Endothelial cell (in vitro differentiated cells): ENCODE measurements around the gene PPP1CA. TPM values are rescaled to one million over a fixed set of nuclear protein-coding genes. Genes with fewer than 3 reads are reported as not detected.

ENCODE experiments used
- DNase-seq: peaks from one replicate; pipeline ENCODE4 v3.0.0; 2021; ENCODE audit warnings: low spot score
- H3K27ac Mint-ChIP-seq: one replicate; pipeline ENCODE4 v1.8.0; 2021; ENCODE audit warnings: mixed read lengths, inconsistent platforms; ENCODE audit not compliant: unreplicated experiment
- H3K27me3 Mint-ChIP-seq: one replicate; pipeline ENCODE4 v1.8.0; 2021; ENCODE audit warnings: mild to moderate bottlenecking, moderate library complexity, mixed read lengths, inconsistent platforms; ENCODE audit not compliant: unreplicated experiment
- H3K36me3 Mint-ChIP-seq: one replicate; pipeline ENCODE4 v1.8.0; 2021; ENCODE audit warnings: mild to moderate bottlenecking, low read depth, mixed read lengths, inconsistent platforms; ENCODE audit not compliant: unreplicated experiment
- H3K4me1 Mint-ChIP-seq: one replicate; pipeline ENCODE4 v1.8.0; 2021; ENCODE audit warnings: mild to moderate bottlenecking, mixed read lengths, inconsistent platforms; ENCODE audit not compliant: unreplicated experiment
- H3K4me3 Mint-ChIP-seq: one replicate; pipeline ENCODE4 v1.8.0; 2021; ENCODE audit warnings: mild to moderate bottlenecking, mixed read lengths, inconsistent platforms; ENCODE audit not compliant: unreplicated experiment
- H3K9me3 Mint-ChIP-seq: one replicate; pipeline ENCODE4 v1.8.0; 2021; ENCODE audit warnings: mixed read lengths, inconsistent platforms; ENCODE audit not compliant: unreplicated experiment
- total RNA-seq: library from RNA; stranded (reverse); fragmentation: NEBNext Ultra II Directional; extraction: Animal tissue kit (Norgen Biotek cat#: 25700); gene quantifications from one replicate; pipeline ENCODE4 v1.2.1, GENCODE V29; 2021; ENCODE audit not compliant: unreplicated experiment
- TF ChIP-seq, protein P1 (sequence below): fragments of 200-600 bp; sonication (generic); IDR thresholded peaks from one replicate; pipeline ENCODE4 v1.5.0; 2021; ENCODE audit warnings: antibody characterized with exemption; ENCODE audit not compliant: unreplicated experiment

The PPP1CA gene
- total RNA-seq, 1 donor from 2014 or later: 249 TPM

DNA sequence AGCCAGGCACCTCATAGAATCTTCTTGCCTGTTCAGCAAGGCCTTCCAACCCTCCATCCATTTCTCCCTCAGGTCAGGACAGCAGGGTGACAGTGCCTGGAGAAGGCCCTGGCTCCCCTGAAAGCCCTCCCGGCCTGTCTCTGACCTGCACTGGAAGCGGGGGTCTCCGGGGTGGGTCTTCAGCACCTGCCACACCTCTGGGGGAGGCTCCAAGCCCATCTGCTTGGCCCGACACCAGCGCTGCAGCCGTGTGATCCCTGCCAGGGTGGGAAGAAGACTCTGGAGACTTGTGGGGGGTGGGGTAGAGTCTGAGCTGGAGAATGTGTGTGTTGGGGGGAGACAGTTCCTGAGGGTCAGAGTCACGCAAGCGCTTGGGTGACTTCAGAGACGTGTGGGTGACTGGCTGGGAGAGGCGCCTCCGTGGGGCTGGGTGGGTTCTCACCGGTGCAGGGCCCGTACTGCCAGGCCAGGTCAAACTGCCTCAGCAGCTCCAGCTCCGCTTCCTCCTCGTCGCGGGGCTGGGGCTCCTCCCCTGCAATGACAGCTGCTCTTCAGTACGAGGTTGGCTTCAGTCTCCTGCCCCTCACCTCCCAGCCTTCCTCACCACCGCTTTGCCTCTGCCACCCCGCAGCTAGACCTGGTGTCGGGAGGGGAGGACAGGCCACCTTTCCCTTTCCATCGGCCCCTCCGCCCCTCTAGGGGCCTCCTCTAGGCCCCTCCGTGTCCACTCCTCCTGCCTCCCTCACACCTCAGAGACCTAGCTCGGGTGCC, 48.9 kb downstream of the PPP1CA start:
- Mint-ChIP-seq H3K27me3 (peaks cover 7% of the 10 kb centered on the region), H3K4me1 (peaks cover 63% of the 10 kb centered on the region), H3K9me3 (no peaks in the 10 kb centered on the region), H3K36me3 (no peaks in the 10 kb centered on the region), H3K27ac (peak overlapping the region; percentile 95), H3K4me3 (peak overlapping the region; percentile 94)
- no peak for DNase-seq
- TF ChIP-seq, protein P1, sequence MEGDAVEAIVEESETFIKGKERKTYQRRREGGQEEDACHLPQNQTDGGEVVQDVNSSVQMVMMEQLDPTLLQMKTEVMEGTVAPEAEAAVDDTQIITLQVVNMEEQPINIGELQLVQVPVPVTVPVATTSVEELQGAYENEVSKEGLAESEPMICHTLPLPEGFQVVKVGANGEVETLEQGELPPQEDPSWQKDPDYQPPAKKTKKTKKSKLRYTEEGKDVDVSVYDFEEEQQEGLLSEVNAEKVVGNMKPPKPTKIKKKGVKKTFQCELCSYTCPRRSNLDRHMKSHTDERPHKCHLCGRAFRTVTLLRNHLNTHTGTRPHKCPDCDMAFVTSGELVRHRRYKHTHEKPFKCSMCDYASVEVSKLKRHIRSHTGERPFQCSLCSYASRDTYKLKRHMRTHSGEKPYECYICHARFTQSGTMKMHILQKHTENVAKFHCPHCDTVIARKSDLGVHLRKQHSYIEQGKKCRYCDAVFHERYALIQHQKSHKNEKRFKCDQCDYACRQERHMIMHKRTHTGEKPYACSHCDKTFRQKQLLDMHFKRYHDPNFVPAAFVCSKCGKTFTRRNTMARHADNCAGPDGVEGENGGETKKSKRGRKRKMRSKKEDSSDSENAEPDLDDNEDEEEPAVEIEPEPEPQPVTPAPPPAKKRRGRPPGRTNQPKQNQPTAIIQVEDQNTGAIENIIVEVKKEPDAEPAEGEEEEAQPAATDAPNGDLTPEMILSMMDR: peak; percentile 6

- Mint-ChIP-seq H3K4me1 (peaks cover 58% of the 10 kb centered on the region), H3K27ac (peak overlapping the region; percentile 52), H3K4me3 (peak overlapping the region; percentile 67), H3K36me3 (no peaks in the 10 kb centered on the region), H3K9me3 (no peaks in the 10 kb centered on the region), H3K27me3 (peaks cover 5% of the 10 kb centered on the region)
- DNase-seq: no peak
- TF ChIP-seq, protein P1: peak; percentile 88
Observed at GRCh38 chr11:67351275-67352005, 50.2 kb downstream of the PPP1CA start.

DNA sequence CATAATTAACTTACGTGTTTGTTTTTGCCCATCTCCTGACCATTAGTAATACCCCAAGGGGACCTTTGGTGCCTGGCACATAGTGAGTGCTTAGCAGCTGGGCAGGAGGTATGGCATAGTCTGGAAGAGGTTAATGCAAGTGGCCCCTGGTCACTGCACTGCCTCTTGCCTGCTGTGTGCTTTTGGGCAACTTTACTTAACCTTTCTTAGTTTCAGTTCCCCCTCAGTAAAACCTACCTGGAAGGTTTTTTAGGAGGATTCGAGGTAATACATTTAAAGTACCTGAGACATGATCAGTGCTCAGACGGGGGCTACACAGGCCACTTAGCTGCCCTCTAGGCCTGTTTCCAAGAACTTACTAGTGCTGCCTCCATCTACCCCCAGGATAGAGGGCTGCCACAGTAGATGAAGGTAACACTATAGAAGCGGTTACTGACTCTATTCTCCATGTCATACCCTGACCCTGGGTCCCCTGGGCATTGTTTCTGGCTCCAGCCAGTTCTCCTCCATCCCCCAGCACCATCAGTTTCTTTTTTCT, 51.7 kb downstream of the PPP1CA start:
- H3K36me3 Mint-ChIP-seq: no peaks in the 10 kb centered on the region

DNA sequence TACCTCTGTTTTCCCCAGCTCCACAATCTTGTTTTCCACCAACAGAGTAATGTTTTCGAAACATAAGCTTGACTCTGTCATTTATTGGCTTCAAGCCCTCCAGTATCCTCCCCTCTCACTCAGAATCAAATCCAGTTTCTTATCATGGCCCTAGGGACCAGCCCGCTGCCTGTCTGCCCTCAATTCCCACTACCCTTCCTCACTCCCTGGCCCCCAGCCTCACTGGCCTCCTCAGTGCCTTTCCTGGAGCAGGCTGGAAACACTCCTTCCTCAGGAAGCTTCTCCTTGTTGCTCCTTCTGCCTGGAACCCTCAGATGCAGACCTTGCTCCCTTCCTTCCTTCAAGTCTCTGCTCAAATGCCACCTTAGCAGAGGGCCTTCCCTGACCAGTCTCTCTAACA, 52.2 kb downstream of the PPP1CA start:
- Mint-ChIP-seq H3K27ac (peak overlapping the region; percentile 95), H3K4me1 (peaks cover 70% of the 10 kb centered on the region), H3K36me3 (no peaks in the 10 kb centered on the region), H3K9me3 (no peaks in the 10 kb centered on the region), H3K27me3 (peaks cover 3% of the 10 kb centered on the region), H3K4me3 (peak overlapping the region; percentile 43)
- DNase-seq: no peak
- TF ChIP-seq, protein P1: no peak

More for the DNA sequence above, 51.7 kb downstream of the PPP1CA start:
- no peaks in the 10 kb centered on the region for H3K9me3 Mint-ChIP-seq
- peaks cover 3% of the 10 kb centered on the region for H3K27me3 Mint-ChIP-seq
- TF ChIP-seq, protein P1: no peak
- H3K4me3 Mint-ChIP-seq: peak overlapping the region; percentile 43
- no peak for DNase-seq
- peaks cover 71% of the 10 kb centered on the region for H3K4me1 Mint-ChIP-seq
- H3K27ac Mint-ChIP-seq: peak overlapping the region; percentile 95
